HEK293 (cell line): ENCODE data around the gene MED19.

Experiments used
- CTCF ChIA-PET: fragments of 350-600 bp; formaldehyde crosslinking; extraction: SDS; loops from one replicate; lab custom pipeline; 2021; ENCODE audit warnings: antibody characterized with exemption; lab: Yijun Ruan, JAX
- POLR2A ChIA-PET: fragments of 300-600 bp; formaldehyde crosslinking; extraction: SDS; loops from one replicate; lab custom pipeline; 2020; ENCODE audit warnings: antibody characterized with exemption, inconsistent platforms; lab: Yijun Ruan, JAX
- H3K27ac ChIP-seq: fragments of 200-500 bp; sonication (Bioruptor generic); 2 replicates; pipeline ENCODE4 v1.5.1; 2014; ENCODE audit warnings: low read depth, low read length, control low read depth, inconsistent platforms; ENCODE audit errors: extremely low read depth
- H3K36me3 ChIP-seq, 2 experiments: fragments of 200-500 bp in 1 of 2; sonication (Bioruptor generic) in 1 of 2; 1 replicate in 1 of 2; 2 replicates in 1 of 2; pipeline ENCODE4 v1.5.1; 2014 to 2017; ENCODE audit warnings: inconsistent platforms in 2 of 2, low read length in 2 of 2; ENCODE audit not compliant: control insufficient read depth in 2 of 2, insufficient read depth in 1 of 2
- H3K4me1 ChIP-seq: fragments of 200-500 bp; sonication (Bioruptor generic); 2 replicates; pipeline ENCODE4 v1.5.1; 2014; ENCODE audit warnings: mild to moderate bottlenecking, low read length, inconsistent platforms; ENCODE audit not compliant: control insufficient read depth, insufficient read depth
- H3K4me3 ChIP-seq: 2 replicates; pipeline ENCODE4 v1.5.1; 2011; ENCODE audit warnings: low read depth, mild to moderate bottlenecking, control low read depth, low read length, moderate library complexity
- H3K9me3 ChIP-seq: fragments of 200-500 bp; sonication (Bioruptor generic); 2 replicates; pipeline ENCODE4 v1.5.1; 2014; ENCODE audit warnings: low read depth, low read length, inconsistent platforms; ENCODE audit not compliant: control insufficient read depth, insufficient read depth
- HOXD13 ChIP-seq: sonication (generic); formaldehyde crosslinking; IDR thresholded peaks from 2 replicates; pipeline ENCODE4 v1.8.0; 2022; ENCODE audit warnings: missing genetic modification reagents, borderline replicate concordance
- KLF7 ChIP-seq: fragments of 450-650 bp; formaldehyde crosslinking; IDR thresholded peaks from 2 replicates; pipeline ENCODE4 v1.5.1; 2016; ENCODE audit warnings: missing biosample characterization, missing genetic modification characterization, borderline replicate concordance
- KLF9 ChIP-seq: fragments of 450-650 bp; formaldehyde crosslinking; IDR thresholded peaks from 2 replicates; pipeline ENCODE4 v1.5.1; 2016; ENCODE audit warnings: missing biosample characterization, missing genetic modification characterization, low read depth
- MYNN ChIP-seq: fragments of 450-650 bp; formaldehyde crosslinking; IDR thresholded peaks from 2 replicates; pipeline ENCODE4 v1.5.1; 2016; ENCODE audit warnings: missing biosample characterization, missing genetic modification characterization, borderline replicate concordance
- OSR2 ChIP-seq: fragments of 450-650 bp; formaldehyde crosslinking; IDR thresholded peaks from 2 replicates; pipeline ENCODE4 v1.5.1; 2016; ENCODE audit warnings: missing biosample characterization, missing genetic modification characterization
- TCF7L2 ChIP-seq: IDR thresholded peaks from 2 replicates; pipeline ENCODE4 v1.6.1; 2011; ENCODE audit warnings: low read depth, mild to moderate bottlenecking, inconsistent platforms, low read length, moderate library complexity, borderline replicate concordance
- TRIM28 ChIP-seq: IDR thresholded peaks from 2 replicates; pipeline ENCODE4 v1.6.1; 2011; ENCODE audit warnings: low read length, control low read depth, borderline replicate concordance
- ZBTB20 ChIP-seq: fragments of 450-650 bp; formaldehyde crosslinking; IDR thresholded peaks from 2 replicates; pipeline ENCODE4 v1.5.1; 2016; ENCODE audit warnings: missing biosample characterization, missing genetic modification characterization
- ZFP3 ChIP-seq: fragments of 450-650 bp; formaldehyde crosslinking; IDR thresholded peaks from 2 replicates; pipeline ENCODE4 v1.5.1; 2016; ENCODE audit warnings: low read depth, missing biosample characterization, missing genetic modification characterization
- ZFP37 ChIP-seq: fragments of 450-650 bp; formaldehyde crosslinking; IDR thresholded peaks from 2 replicates; pipeline ENCODE4 v1.5.1; 2016; ENCODE audit warnings: missing biosample characterization, missing genetic modification characterization
- ZFP69B ChIP-seq: fragments of 450-650 bp; formaldehyde crosslinking; IDR thresholded peaks from 2 replicates; pipeline ENCODE4 v1.5.1; 2016; ENCODE audit warnings: missing biosample characterization, missing genetic modification characterization
- ZIC2 ChIP-seq: fragments of 450-650 bp; formaldehyde crosslinking; IDR thresholded peaks from 2 replicates; pipeline ENCODE4 v1.5.1; 2016; ENCODE audit warnings: missing biosample characterization, missing genetic modification characterization
- ZNF174 ChIP-seq: fragments of 450-650 bp; formaldehyde crosslinking; IDR thresholded peaks from 2 replicates; pipeline ENCODE4 v1.5.0; 2017; ENCODE audit warnings: missing biosample characterization, mild to moderate bottlenecking, missing genetic modification characterization
- ZNF202 ChIP-seq: fragments of 450-650 bp; formaldehyde crosslinking; IDR thresholded peaks from 2 replicates; pipeline ENCODE4 v1.5.1; 2016; ENCODE audit warnings: missing biosample characterization, missing genetic modification characterization, borderline replicate concordance
- ZNF223 ChIP-seq: fragments of 450-650 bp; formaldehyde crosslinking; IDR thresholded peaks from 2 replicates; pipeline ENCODE4 v1.5.1; 2016; ENCODE audit warnings: missing biosample characterization, missing genetic modification characterization
- ZNF266 ChIP-seq: fragments of 450-650 bp; formaldehyde crosslinking; IDR thresholded peaks from 2 replicates; pipeline ENCODE4 v1.5.1; 2016; ENCODE audit warnings: missing biosample characterization, missing genetic modification characterization, low read depth
- ZNF280C ChIP-seq: fragments of 450-650 bp; formaldehyde crosslinking; IDR thresholded peaks from 2 replicates; pipeline ENCODE4 v1.5.1; 2016; ENCODE audit warnings: missing biosample characterization, missing genetic modification characterization
- ZNF311 ChIP-seq: fragments of 450-650 bp; formaldehyde crosslinking; IDR thresholded peaks from 2 replicates; pipeline ENCODE4 v1.5.1; 2017; ENCODE audit warnings: missing biosample characterization, missing genetic modification characterization, borderline replicate concordance
- ZNF324 ChIP-seq: fragments of 450-650 bp; formaldehyde crosslinking; IDR thresholded peaks from 2 replicates; pipeline ENCODE4 v1.5.1; 2016; ENCODE audit warnings: missing biosample characterization, missing genetic modification characterization
- ZNF341 ChIP-seq: fragments of 450-650 bp; formaldehyde crosslinking; IDR thresholded peaks from 2 replicates; pipeline ENCODE4; 2016; ENCODE audit warnings: low read depth, missing biosample characterization, missing genetic modification characterization
- ZNF510 ChIP-seq: fragments of 450-650 bp; formaldehyde crosslinking; IDR thresholded peaks from 2 replicates; pipeline ENCODE4 v1.5.1; 2018; ENCODE audit warnings: mild to moderate bottlenecking, missing genetic modification characterization, missing biosample characterization; ENCODE audit not compliant: insufficient replicate concordance
- ZNF514 ChIP-seq: fragments of 450-650 bp; formaldehyde crosslinking; IDR thresholded peaks from 2 replicates; pipeline ENCODE4 v1.5.1; 2016; ENCODE audit warnings: missing biosample characterization, missing genetic modification characterization
- ZNF521 ChIP-seq: fragments of 450-650 bp; formaldehyde crosslinking; IDR thresholded peaks from 2 replicates; pipeline ENCODE4 v1.5.1; 2017; ENCODE audit warnings: missing biosample characterization, mild to moderate bottlenecking, missing genetic modification characterization
- ZNF544 ChIP-seq: fragments of 450-650 bp; formaldehyde crosslinking; IDR thresholded peaks from 2 replicates; pipeline ENCODE4 v1.5.0; 2017; ENCODE audit warnings: missing biosample characterization, missing genetic modification characterization
- ZNF561 ChIP-seq: fragments of 450-650 bp; IDR thresholded peaks from 2 replicates; pipeline ENCODE4 v1.5.1; 2018; ENCODE audit warnings: missing biosample characterization, missing genetic modification characterization, borderline replicate concordance
- ZNF843 ChIP-seq: fragments of 450-650 bp; formaldehyde crosslinking; IDR thresholded peaks from 2 replicates; pipeline ENCODE4 v1.5.1; 2016; ENCODE audit warnings: missing biosample characterization, missing genetic modification characterization
- ZSCAN23 ChIP-seq: fragments of 450-650 bp; formaldehyde crosslinking; IDR thresholded peaks from 2 replicates; pipeline ENCODE4 v1.5.1; 2016; ENCODE audit warnings: missing biosample characterization, missing genetic modification characterization
- TF ChIP-seq, protein P1 (sequence below): fragments of 450-650 bp; formaldehyde crosslinking; IDR thresholded peaks from 2 replicates; pipeline ENCODE4 v1.5.1; 2016; ENCODE audit warnings: missing biosample characterization, missing genetic modification characterization
- TF ChIP-seq, protein P2 (sequence below): fragments of 450-650 bp; IDR thresholded peaks from 2 replicates; pipeline ENCODE4 v1.5.1; 2018; ENCODE audit warnings: missing biosample characterization, mild to moderate bottlenecking, missing genetic modification characterization
- TF ChIP-seq, protein P3 (sequence below): fragments of 450-650 bp; formaldehyde crosslinking; IDR thresholded peaks from 2 replicates; pipeline ENCODE4 v1.5.1; 2016; ENCODE audit warnings: missing biosample characterization, missing genetic modification characterization

MED19 gene

DNA sequence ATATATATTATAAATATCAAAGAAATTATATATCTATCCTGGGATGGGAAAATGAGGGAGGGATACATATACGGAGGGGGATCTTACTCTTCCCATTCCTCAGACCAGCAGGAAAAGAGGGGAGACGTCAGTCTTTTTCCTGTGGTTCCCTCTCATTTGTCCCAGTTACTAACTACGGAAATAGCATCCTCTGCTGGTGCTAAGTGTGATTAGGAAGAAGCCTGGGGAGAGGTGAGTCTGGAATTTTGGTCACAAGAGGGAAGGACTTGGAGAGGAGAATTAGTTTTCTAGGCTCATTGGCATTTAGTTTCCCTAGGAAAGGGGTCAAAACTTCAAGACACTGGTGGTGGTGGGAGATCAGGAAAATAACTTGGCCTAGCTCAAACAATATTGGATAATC lies 11.6 kb downstream of the MED19 start:
- no peaks in the 10 kb centered on the region for H3K4me1 ChIP-seq
- H3K36me3 ChIP-seq = peaks cover 8 to 75% of the 10 kb centered on the region in 2 experiments; a peak in 2 of 3 replicates
- CTCF ChIA-PET = no interaction called here
- POLR2A ChIA-PET = no interaction called here
- no peak overlapping the region for H3K27ac ChIP-seq
- H3K4me3 ChIP-seq = no peak overlapping the region
- TF ChIP-seq ZNF510 (tag by site-specific recombination) (no peak), ZNF202 (tag by site-specific recombination) (no peak), ZFP3 (tag by site-specific recombination) (no peak), MYNN (tag by site-specific recombination) (no peak), ZNF324 (no peak), ZIC2 (tag by site-specific recombination) (no peak), ZNF223 (tag by site-specific recombination) (no peak), ZNF280C (tag by site-specific recombination) (no peak), ZFP37 (tag by site-specific recombination) (no peak), ZNF521 (tag by site-specific recombination) (no peak), ZNF514 (tag by site-specific recombination) (no peak), ZNF843 (no peak), ZNF544 (no peak)
- no peaks in the 10 kb centered on the region for H3K9me3 ChIP-seq

DNA sequence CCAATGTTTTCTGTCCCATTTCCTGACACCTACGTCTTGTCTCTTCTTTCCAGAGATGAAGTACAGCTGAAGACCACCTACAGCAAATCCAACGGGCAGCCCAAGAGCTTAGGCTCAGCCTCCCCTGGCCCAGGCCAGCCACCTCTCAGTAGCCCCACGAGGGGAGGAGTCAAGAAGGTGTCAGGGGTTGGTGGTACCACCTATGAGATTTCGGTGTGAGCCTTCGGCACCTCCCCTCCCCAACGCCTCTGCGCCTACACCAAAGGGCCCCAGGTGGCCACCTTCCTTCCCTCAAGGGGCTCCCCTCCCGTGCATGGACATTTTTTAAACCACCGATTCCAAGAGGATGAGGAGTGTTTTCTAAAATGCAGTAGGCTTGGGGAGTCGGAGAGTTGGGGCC lies 12.2 kb downstream of the MED19 start:
- Histone ChIP-seq H3K27ac (no peak overlapping the region), H3K9me3 (no peaks in the 10 kb centered on the region), H3K36me3 (peaks cover 11 to 79% of the 10 kb centered on the region in 2 experiments; a peak in 2 of 3 replicates), H3K4me3 (no peak overlapping the region), H3K4me1 (no peaks in the 10 kb centered on the region)
- ChIA-PET POLR2A (interaction anchor here (2.1 kb wide), 1 partner anchor 12 kb away, joined by 6 read pairs; the partner anchor contains the start of genes MED19 and TMX2), CTCF (interaction anchor here (1.1 to 1.2 kb wide), 2 partner anchors 20 to 101 kb away, joined by 3 read pairs; no protein-coding TSS in a partner anchor)
- TF ChIP-seq, protein P1, sequence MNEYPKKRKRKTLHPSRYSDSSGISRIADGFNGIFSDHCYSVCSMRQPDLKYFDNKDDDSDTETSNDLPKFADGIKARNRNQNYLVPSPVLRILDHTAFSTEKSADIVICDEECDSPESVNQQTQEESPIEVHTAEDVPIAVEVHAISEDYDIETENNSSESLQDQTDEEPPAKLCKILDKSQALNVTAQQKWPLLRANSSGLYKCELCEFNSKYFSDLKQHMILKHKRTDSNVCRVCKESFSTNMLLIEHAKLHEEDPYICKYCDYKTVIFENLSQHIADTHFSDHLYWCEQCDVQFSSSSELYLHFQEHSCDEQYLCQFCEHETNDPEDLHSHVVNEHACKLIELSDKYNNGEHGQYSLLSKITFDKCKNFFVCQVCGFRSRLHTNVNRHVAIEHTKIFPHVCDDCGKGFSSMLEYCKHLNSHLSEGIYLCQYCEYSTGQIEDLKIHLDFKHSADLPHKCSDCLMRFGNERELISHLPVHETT (tag by site-specific recombination) = no peak
- TF ChIP-seq ZSCAN23 (tag by site-specific recombination) (no peak), ZNF561 (tag by site-specific recombination) (no peak), ZNF266 (tag by site-specific recombination) (no peak), ZNF174 (tag by site-specific recombination) (no peak), ZNF223 (tag by site-specific recombination) (no peak), KLF7 (tag by site-specific recombination) (no peak), HOXD13 (CRISPR knock-in tag) (no peak), ZNF521 (tag by site-specific recombination) (no peak), TRIM28 (no peak), ZNF341 (no peak), ZNF311 (no peak), ZFP69B (tag by site-specific recombination) (no peak), TCF7L2 (no peak), OSR2 (tag by site-specific recombination) (no peak), KLF9 (tag by site-specific recombination) (no peak), ZBTB20 (no peak)
- TF ChIP-seq, protein P2, sequence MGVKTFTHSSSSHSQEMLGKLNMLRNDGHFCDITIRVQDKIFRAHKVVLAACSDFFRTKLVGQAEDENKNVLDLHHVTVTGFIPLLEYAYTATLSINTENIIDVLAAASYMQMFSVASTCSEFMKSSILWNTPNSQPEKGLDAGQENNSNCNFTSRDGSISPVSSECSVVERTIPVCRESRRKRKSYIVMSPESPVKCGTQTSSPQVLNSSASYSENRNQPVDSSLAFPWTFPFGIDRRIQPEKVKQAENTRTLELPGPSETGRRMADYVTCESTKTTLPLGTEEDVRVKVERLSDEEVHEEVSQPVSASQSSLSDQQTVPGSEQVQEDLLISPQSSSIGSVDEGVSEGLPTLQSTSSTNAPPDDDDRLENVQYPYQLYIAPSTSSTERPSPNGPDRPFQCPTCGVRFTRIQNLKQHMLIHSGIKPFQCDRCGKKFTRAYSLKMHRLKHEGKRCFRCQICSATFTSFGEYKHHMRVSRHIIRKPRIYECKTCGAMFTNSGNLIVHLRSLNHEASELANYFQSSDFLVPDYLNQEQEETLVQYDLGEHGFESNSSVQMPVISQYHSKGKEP (tag by site-specific recombination) = no peak
- TF ChIP-seq, protein P3, sequence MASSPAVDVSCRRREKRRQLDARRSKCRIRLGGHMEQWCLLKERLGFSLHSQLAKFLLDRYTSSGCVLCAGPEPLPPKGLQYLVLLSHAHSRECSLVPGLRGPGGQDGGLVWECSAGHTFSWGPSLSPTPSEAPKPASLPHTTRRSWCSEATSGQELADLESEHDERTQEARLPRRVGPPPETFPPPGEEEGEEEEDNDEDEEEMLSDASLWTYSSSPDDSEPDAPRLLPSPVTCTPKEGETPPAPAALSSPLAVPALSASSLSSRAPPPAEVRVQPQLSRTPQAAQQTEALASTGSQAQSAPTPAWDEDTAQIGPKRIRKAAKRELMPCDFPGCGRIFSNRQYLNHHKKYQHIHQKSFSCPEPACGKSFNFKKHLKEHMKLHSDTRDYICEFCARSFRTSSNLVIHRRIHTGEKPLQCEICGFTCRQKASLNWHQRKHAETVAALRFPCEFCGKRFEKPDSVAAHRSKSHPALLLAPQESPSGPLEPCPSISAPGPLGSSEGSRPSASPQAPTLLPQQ (tag by site-specific recombination) = no peak
